Stomach (tissue), 9 donors: ENCODE results near the gene ANKRD6. TPM values are rescaled to one million over a fixed set of nuclear protein-coding genes. Genes with fewer than 3 reads are reported as not detected.
"Not testable (repeated sequence)": the region's sequence is repeated elsewhere in the genome, so short reads cannot be mapped to it uniquely, and the experiment has no call there.

Experiments used
- DNase-seq, 2 donors: peaks; one replicate each; pipeline versions ENCODE4 v3.0.0 to v3.0.0-alpha.2; 2013 to 2019
- H3K27ac ChIP-seq, 5 donors: fragments of 200-600 bp in 4 of 5; sonication (generic) in 4 of 5; one replicate each; pipeline ENCODE4 v1.5.1; 2013 to 2019; ENCODE audit warnings: mild to moderate bottlenecking in 1 of 5, moderate library complexity in 1 of 5
- H3K27me3 ChIP-seq, 3 donors: fragments of 200-600 bp; sonication (generic); one replicate each; pipeline ENCODE4 v1.5.1; 2017 to 2019; ENCODE audit warnings: mixed run types in 1 of 3
- H3K36me3 ChIP-seq, 4 donors: fragments of 200-600 bp; sonication (generic); 1 replicate in 3 of 4; 2 replicates in 1 of 4; pipeline ENCODE4 v1.5.1; 2016 to 2019
- H3K4me1 ChIP-seq, 4 donors: fragments of 200-600 bp; sonication (generic); one replicate each; pipeline ENCODE4 v1.5.1; 2016 to 2019
- H3K4me3 ChIP-seq, 4 donors: fragments of 200-600 bp; sonication (generic) in 3 of 4; one replicate each; pipeline ENCODE4 v1.5.1; 2016 to 2019; ENCODE audit warnings: mild to moderate bottlenecking in 1 of 4
- H3K9me3 ChIP-seq, 4 donors: fragments of 200-600 bp; sonication (generic); one replicate each; pipeline ENCODE4 v1.5.1; 2016 to 2019
- EP300 ChIP-seq: sonication (generic); formaldehyde crosslinking; IDR thresholded peaks from one replicate; pipeline ENCODE4 v1.6.1; 2017; ENCODE audit warnings: antibody characterized with exemption
- POLR2A ChIP-seq, 4 donors: fragments of 450-650 bp; IDR thresholded peaks; one replicate each; pipeline ENCODE4 v1.6.1; 2016; ENCODE audit warnings: antibody characterized with exemption in 4 of 4, control low read depth in 2 of 4, mild to moderate bottlenecking in 1 of 4, moderate library complexity in 1 of 4
- POLR2AphosphoS5 ChIP-seq, 3 donors: sonication (generic); formaldehyde crosslinking; IDR thresholded peaks; one replicate each; pipeline ENCODE4 v1.6.1; 2016; ENCODE audit warnings: antibody characterized with exemption in 3 of 3
- WGBS, 5 donors: extraction: QIAGEN DNeasy Blood & Tissue Kit in 3 of 5; methylation state at CpG; one replicate each; pipeline versions ENCODE4 v1.1.5 to v1.1.7; 2013 to 2018; 5-methylcytosine and 5-hydroxymethylcytosine counted together
- intact Hi-C: fragments of 100-400 bp; cut with DNase I; formaldehyde crosslinking; loops from one replicate; pipeline ENCODE4 v1.15.1; 2023; ENCODE audit warnings: low total_unique reads
- polyA plus RNA-seq, 3 donors: library from polyadenylated mRNA; stranded (reverse); fragments of 200-250 nt; gene quantifications; one replicate each; pipeline ENCODE4 v1.2.3, GENCODE V29; 2013
- total RNA-seq, 5 donors: library from RNA; depleted of rRNA; stranded (reverse); fragments of >200 nt; gene quantifications; one replicate each; pipeline versions ENCODE4 v1.1.0 to v1.2.3, GENCODE V29; 2014 to 2016
- TF ChIP-seq, protein P1 (sequence below), 7 experiments: fragments of 450-650 bp in 4 of 7; fragments of 200-600 bp in 3 of 7; sonication (generic) in 3 of 7; IDR thresholded peaks; one replicate each; pipeline ENCODE4 v1.5.1; 2016 to 2019; ENCODE audit warnings: antibody characterized with exemption in 7 of 7, control low read depth in 2 of 7, mild to moderate bottlenecking in 1 of 7
- donor health status: healthy with polysubstance abuse.
- donor health status: Bipolar disorder and iron deficiency.
- donor health status: healthy.

Gene ANKRD6
- total and polyA plus RNA-seq, 8 donors, result 2.1 to 145 (median 6.1) TPM

DNA sequence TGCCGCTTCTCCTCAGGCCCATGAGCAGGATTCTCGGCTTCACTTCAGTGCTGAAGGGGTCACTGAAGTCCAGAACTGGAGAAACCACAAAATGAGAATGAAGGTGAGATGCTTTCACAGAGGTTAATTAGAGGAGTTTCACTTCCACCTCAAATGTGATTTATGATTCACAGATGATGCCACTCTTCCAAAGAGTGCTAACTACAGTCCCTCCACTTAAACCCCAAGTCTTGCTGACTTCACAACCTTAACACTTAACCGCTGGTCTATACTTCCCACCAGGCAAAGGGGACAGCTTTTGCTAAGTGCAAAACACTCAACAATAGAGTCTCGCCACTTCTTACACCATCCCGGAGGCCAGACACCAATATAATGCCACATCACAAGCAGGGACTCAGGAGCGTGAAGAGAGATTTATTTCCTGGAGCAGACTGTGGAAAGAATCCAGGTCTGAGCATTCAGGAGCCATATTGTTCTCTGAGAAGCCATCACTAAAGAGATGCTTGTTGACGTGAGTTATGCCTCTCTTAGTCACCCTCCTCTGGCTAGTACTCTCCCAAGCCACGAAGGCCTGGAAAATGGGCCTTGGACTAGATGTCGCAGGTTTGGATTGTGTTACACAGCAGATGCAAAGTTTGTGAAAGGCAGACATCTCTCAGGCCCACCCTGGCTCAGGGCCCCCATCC lies 45.3 kb upstream of the ANKRD6 start:
- no peak overlapping the region for H3K27ac ChIP-seq
- no peaks in the 10 kb centered on the region for H3K27me3 ChIP-seq
- TF ChIP-seq POLR2A (IDR thresholded peaks at IDR 0.05), result no peak
- TF ChIP-seq, protein P1, sequence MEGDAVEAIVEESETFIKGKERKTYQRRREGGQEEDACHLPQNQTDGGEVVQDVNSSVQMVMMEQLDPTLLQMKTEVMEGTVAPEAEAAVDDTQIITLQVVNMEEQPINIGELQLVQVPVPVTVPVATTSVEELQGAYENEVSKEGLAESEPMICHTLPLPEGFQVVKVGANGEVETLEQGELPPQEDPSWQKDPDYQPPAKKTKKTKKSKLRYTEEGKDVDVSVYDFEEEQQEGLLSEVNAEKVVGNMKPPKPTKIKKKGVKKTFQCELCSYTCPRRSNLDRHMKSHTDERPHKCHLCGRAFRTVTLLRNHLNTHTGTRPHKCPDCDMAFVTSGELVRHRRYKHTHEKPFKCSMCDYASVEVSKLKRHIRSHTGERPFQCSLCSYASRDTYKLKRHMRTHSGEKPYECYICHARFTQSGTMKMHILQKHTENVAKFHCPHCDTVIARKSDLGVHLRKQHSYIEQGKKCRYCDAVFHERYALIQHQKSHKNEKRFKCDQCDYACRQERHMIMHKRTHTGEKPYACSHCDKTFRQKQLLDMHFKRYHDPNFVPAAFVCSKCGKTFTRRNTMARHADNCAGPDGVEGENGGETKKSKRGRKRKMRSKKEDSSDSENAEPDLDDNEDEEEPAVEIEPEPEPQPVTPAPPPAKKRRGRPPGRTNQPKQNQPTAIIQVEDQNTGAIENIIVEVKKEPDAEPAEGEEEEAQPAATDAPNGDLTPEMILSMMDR (IDR thresholded peaks at IDR 0.05), result no peak
- no peak for TF ChIP-seq EP300
- no peak for TF ChIP-seq POLR2AphosphoS5 (IDR thresholded peaks at IDR 0.05)
- no peak overlapping the region for H3K4me3 ChIP-seq
- no peak for DNase-seq
- no peaks in the 10 kb centered on the region for H3K9me3 ChIP-seq
- 86 to 97% (median 91%) methylated on average over 9 of the region's 9 CpGs for WGBS, 5 donors
- H3K36me3 ChIP-seq, result no peaks in the 10 kb centered on the region
- no peaks in the 10 kb centered on the region for H3K4me1 ChIP-seq
- intact Hi-C loops, result no loop called here

DNA sequence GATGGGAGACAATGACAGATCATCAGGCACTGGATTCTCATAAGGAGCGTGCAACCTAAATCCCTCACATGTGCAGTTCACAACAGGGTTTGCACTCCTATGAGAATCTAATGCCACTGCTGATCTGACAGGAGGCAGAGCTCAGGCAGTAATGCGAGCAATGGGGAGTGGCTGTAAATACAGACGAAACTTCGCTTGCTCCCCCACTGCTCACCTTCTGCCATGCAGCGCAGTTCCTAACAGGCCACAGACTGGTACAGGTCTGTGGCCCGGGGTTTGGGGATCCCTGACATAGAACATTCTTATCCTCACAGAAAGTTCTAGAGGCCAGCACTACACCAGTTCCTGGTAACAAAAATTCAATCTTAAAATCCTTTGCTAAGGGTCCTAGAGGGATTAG lies 44.1 kb upstream of the ANKRD6 start:
- H3K4me1 ChIP-seq, result no peaks in the 10 kb centered on the region
- DNase-seq, result no peak
- WGBS, 5 donors, result 84 to 96% (median 88%) methylated on average over 6 of the region's 6 CpGs
- TF ChIP-seq EP300, result no peak
- TF ChIP-seq, protein P1 (IDR thresholded peaks at IDR 0.05), result no peak
- TF ChIP-seq POLR2A (IDR thresholded peaks at IDR 0.05), result no peak
- no peak for TF ChIP-seq POLR2AphosphoS5 (IDR thresholded peaks at IDR 0.05)
- no peak overlapping the region for H3K4me3 ChIP-seq
- H3K9me3 ChIP-seq, result peaks cover 0 to 7% (median 3%) of the 10 kb centered on the region in 4 donors
- no peak overlapping the region for H3K27ac ChIP-seq
- no peaks in the 10 kb centered on the region for H3K36me3 ChIP-seq
- intact Hi-C loops, result no loop called here
- no peaks in the 10 kb centered on the region for H3K27me3 ChIP-seq

DNA sequence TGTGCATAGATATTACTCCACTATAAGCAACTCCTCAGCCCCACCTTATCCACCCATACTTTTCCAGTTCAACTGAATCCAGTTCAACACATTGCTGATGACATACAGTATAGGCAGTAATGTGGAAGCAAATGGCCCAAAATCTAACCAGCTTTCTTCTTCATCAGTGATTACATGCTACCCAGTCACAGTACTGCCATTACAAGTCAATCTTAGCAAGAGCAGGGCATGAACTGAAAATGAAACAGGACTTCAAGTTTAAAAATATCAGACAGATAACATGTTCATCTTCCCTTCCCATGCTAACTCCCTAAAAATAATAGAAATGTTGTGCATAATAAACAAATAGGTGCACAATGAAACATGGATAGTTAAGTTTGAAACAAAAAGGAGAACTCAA lies 40.1 kb upstream of the ANKRD6 start:
- no peak for TF ChIP-seq POLR2A (IDR thresholded peaks at IDR 0.05)
- no peak for TF ChIP-seq POLR2AphosphoS5 (IDR thresholded peaks at IDR 0.05)
- no peak for TF ChIP-seq EP300
- TF ChIP-seq, protein P1 (IDR thresholded peaks at IDR 0.05), result no peak
- Histone ChIP-seq H3K4me3 (no peak overlapping the region), H3K4me1 (no peaks in the 10 kb centered on the region), H3K27ac (no peak overlapping the region), H3K9me3 (peaks cover 0 to 8% (median 3%) of the 10 kb centered on the region in 4 donors), H3K36me3 (no peaks in the 10 kb centered on the region), H3K27me3 (no peaks in the 10 kb centered on the region)
- intact Hi-C loops, result no loop called here
- DNase-seq, result no peak

DNA sequence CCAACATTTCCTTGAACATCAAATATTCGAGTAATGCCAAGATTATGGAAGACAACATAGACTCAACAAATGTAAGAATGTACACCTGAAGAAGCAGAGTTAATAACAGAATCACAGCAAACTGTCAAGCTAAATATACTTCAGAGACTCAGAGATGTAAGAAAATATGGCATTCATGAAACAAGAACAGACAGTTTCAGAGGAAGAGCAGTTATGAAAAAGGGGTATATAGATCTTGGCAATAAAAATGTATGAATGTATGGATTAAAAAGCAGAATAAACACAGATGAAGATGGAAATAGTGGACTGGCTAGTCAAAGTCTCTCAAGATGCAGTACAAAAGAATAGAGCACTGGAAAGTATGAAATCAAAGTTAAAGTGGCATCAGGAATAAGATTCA lies 39.3 kb upstream of the ANKRD6 start:
- H3K4me3 ChIP-seq, result no peak overlapping the region
- H3K36me3 ChIP-seq, result no peaks in the 10 kb centered on the region
- H3K27me3 ChIP-seq, result no peaks in the 10 kb centered on the region
- DNase-seq, result no peak
- TF ChIP-seq, protein P1 (IDR thresholded peaks at IDR 0.05), result no peak
- no peak for TF ChIP-seq POLR2A (IDR thresholded peaks at IDR 0.05)
- H3K27ac ChIP-seq, result no peak overlapping the region
- intact Hi-C loops, result no loop called here
- H3K4me1 ChIP-seq, result no peaks in the 10 kb centered on the region
- WGBS, 5 donors, result 86 to 96% (median 94%) methylated on average over 1 of the region's 1 CpG
- peaks cover 0 to 8% (median 3%) of the 10 kb centered on the region in 4 donors for H3K9me3 ChIP-seq

DNA sequence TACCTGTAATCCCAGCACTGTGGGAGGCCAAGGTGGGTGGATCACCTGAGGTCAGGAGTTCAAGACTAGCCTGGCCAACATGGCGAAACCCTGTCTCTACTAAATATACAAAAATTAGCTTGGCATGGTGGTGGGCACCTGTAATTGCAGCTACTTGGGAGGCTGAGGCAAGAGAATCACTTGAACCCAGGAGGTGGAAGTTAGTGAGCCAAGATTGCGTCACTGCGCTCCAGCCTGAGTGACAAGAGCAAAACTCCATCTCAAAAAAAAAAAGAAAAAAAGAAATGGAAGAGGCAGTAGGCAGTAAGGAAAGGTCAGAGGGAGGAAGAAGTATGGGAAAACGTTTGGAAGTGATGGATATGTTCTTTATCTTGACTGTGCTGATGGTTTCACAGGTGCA lies 35.1 kb upstream of the ANKRD6 start:
- DNase-seq, H3K4me3 ChIP-seq, intact Hi-C loops, H3K36me3 ChIP-seq, H3K9me3 ChIP-seq, H3K27me3 ChIP-seq, H3K4me1 ChIP-seq, H3K27ac ChIP-seq: not testable (repeated sequence)
- WGBS, 5 donors, result 75 to 85% (median 79%) methylated on average over 4 of the region's 4 CpGs
